Thyroid gland (tissue), 4 donors: ENCODE measurements around the gene SVOPL.

Source experiments
- POLR2A ChIP-seq, 2 donors: fragments of 450-650 bp; IDR thresholded peaks; one replicate each; pipeline ENCODE4 v1.6.1; 2017; ENCODE audit warnings: antibody characterized with exemption in 2 of 2, mild to moderate bottlenecking in 2 of 2, moderate library complexity in 1 of 2
- TF ChIP-seq, protein P1 (sequence below), 6 experiments: fragments of 200-600 bp in 3 of 6; fragments of 450-650 bp in 3 of 6; sonication (generic) in 3 of 6; IDR thresholded peaks; one replicate each; pipeline ENCODE4 v1.5.1; 2016 to 2019; ENCODE audit warnings: antibody characterized with exemption in 6 of 6, mild to moderate bottlenecking in 2 of 6, inconsistent platforms in 1 of 6, moderate library complexity in 1 of 6

DNA sequence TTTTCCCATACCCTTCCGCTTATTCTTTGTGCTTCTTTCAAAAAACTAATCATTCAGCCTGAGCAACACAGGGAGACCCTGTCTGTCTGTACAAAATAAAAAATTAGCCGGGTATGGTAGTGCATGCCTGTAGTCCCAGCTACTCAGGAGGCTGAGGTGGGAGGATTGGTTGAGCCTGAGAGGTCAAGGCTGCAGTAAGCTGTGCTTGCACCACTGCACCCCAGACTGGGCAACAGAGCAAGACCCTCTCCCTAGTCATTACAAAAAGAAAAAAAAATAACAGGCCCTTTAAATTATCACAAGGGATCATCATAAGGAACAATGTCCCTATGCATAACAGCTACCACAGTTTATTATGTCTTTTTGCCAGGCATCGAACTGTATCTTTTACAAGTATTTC lies 121.5 kb downstream of the SVOPL start:
- TF ChIP-seq, protein P1, sequence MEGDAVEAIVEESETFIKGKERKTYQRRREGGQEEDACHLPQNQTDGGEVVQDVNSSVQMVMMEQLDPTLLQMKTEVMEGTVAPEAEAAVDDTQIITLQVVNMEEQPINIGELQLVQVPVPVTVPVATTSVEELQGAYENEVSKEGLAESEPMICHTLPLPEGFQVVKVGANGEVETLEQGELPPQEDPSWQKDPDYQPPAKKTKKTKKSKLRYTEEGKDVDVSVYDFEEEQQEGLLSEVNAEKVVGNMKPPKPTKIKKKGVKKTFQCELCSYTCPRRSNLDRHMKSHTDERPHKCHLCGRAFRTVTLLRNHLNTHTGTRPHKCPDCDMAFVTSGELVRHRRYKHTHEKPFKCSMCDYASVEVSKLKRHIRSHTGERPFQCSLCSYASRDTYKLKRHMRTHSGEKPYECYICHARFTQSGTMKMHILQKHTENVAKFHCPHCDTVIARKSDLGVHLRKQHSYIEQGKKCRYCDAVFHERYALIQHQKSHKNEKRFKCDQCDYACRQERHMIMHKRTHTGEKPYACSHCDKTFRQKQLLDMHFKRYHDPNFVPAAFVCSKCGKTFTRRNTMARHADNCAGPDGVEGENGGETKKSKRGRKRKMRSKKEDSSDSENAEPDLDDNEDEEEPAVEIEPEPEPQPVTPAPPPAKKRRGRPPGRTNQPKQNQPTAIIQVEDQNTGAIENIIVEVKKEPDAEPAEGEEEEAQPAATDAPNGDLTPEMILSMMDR (IDR thresholded peaks at IDR 0.05), result no peak
- TF ChIP-seq POLR2A (IDR thresholded peaks at IDR 0.05), result no peak
